HL-60 (cell line): ENCODE measurements around the gene ZEB1.
"Not testable (repeated sequence)": the region's sequence is repeated elsewhere in the genome, so short reads cannot be mapped to it uniquely, and the experiment has no call there.

ENCODE experiments used
- DNase-seq, 2 experiments: peaks; one replicate each; pipeline ENCODE4 v3.0.0-alpha.2; 2010 to 2020; ENCODE audit warnings: low read depth in 1 of 2, low spot score in 1 of 2
- H3K27ac ChIP-seq: fragments of 250-450 bp; sonication (Bioruptor Pico); replicated peaks from 2 replicates; pipeline ENCODE4 v1.5.1; 2020; ENCODE audit warnings: mild to moderate bottlenecking, moderate library complexity
- H3K27me3 ChIP-seq: fragments of 250-450 bp; sonication (Bioruptor Pico); 2 replicates; pipeline ENCODE4 v1.5.1; 2021; ENCODE audit warnings: mild to moderate bottlenecking, moderate library complexity; ENCODE audit not compliant: insufficient read depth, poor library complexity, severe bottlenecking
- H3K4me3 ChIP-seq: replicated peaks from 2 replicates; pipeline ENCODE4 v1.5.1; 2011; ENCODE audit warnings: mild to moderate bottlenecking, control low read depth, low read length; ENCODE audit not compliant: insufficient read depth
- GABPA ChIP-seq: IDR thresholded peaks from 2 replicates; pipeline ENCODE4 v1.6.1; 2012; ENCODE audit warnings: low read depth
- POLR2AphosphoS5 ChIP-seq: IDR thresholded peaks from 2 replicates; pipeline ENCODE4 v1.6.1; 2012; ENCODE audit warnings: low read depth
- SPI1 ChIP-seq: IDR thresholded peaks from 2 replicates; pipeline ENCODE4 v1.6.1; 2012; ENCODE audit warnings: low read depth, mild to moderate bottlenecking, borderline replicate concordance
- TF ChIP-seq, protein P1 (sequence below): IDR thresholded peaks from one replicate; pipeline ENCODE4 v1.5.1; 2011; ENCODE audit warnings: low read length, control low read depth, inconsistent platforms; ENCODE audit not compliant: insufficient read depth
- TF ChIP-seq, protein P2 (sequence below): IDR thresholded peaks from 2 replicates; pipeline ENCODE4 v1.6.1; 2012; ENCODE audit warnings: low read depth; ENCODE audit not compliant: insufficient replicate concordance

Gene ZEB1

DNA sequence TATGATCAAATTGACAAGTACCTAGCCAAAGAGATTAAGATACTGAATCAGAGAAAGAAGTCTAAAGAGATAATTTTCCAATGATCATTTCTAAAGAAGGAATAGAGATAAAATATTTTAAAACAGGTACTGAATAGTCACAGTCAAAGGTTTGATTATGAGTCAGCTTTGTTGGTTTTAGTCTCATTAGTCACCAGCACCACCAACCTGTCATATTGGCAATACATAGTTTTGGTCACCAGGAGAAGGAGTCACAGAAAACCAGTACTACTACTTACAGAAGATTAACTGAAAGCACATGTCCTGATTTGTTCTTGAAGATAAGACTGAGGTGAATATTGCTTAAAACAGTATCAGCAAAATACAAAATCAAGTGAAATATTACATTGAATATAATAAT lies 34.6 kb downstream of the ZEB1 start:
- DNase-seq = peak; percentile 1 to 18
- TF ChIP-seq, protein P1, sequence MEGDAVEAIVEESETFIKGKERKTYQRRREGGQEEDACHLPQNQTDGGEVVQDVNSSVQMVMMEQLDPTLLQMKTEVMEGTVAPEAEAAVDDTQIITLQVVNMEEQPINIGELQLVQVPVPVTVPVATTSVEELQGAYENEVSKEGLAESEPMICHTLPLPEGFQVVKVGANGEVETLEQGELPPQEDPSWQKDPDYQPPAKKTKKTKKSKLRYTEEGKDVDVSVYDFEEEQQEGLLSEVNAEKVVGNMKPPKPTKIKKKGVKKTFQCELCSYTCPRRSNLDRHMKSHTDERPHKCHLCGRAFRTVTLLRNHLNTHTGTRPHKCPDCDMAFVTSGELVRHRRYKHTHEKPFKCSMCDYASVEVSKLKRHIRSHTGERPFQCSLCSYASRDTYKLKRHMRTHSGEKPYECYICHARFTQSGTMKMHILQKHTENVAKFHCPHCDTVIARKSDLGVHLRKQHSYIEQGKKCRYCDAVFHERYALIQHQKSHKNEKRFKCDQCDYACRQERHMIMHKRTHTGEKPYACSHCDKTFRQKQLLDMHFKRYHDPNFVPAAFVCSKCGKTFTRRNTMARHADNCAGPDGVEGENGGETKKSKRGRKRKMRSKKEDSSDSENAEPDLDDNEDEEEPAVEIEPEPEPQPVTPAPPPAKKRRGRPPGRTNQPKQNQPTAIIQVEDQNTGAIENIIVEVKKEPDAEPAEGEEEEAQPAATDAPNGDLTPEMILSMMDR = no peak
- TF ChIP-seq POLR2AphosphoS5 (no peak), GABPA (no peak), SPI1 (no peak)
- TF ChIP-seq, protein P2, sequence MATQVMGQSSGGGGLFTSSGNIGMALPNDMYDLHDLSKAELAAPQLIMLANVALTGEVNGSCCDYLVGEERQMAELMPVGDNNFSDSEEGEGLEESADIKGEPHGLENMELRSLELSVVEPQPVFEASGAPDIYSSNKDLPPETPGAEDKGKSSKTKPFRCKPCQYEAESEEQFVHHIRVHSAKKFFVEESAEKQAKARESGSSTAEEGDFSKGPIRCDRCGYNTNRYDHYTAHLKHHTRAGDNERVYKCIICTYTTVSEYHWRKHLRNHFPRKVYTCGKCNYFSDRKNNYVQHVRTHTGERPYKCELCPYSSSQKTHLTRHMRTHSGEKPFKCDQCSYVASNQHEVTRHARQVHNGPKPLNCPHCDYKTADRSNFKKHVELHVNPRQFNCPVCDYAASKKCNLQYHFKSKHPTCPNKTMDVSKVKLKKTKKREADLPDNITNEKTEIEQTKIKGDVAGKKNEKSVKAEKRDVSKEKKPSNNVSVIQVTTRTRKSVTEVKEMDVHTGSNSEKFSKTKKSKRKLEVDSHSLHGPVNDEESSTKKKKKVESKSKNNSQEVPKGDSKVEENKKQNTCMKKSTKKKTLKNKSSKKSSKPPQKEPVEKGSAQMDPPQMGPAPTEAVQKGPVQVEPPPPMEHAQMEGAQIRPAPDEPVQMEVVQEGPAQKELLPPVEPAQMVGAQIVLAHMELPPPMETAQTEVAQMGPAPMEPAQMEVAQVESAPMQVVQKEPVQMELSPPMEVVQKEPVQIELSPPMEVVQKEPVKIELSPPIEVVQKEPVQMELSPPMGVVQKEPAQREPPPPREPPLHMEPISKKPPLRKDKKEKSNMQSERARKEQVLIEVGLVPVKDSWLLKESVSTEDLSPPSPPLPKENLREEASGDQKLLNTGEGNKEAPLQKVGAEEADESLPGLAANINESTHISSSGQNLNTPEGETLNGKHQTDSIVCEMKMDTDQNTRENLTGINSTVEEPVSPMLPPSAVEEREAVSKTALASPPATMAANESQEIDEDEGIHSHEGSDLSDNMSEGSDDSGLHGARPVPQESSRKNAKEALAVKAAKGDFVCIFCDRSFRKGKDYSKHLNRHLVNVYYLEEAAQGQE = no peak
- H3K27ac ChIP-seq = no peak overlapping the region
- H3K4me3 ChIP-seq = no peak overlapping the region
- no peaks in the 10 kb centered on the region for H3K27me3 ChIP-seq

DNA sequence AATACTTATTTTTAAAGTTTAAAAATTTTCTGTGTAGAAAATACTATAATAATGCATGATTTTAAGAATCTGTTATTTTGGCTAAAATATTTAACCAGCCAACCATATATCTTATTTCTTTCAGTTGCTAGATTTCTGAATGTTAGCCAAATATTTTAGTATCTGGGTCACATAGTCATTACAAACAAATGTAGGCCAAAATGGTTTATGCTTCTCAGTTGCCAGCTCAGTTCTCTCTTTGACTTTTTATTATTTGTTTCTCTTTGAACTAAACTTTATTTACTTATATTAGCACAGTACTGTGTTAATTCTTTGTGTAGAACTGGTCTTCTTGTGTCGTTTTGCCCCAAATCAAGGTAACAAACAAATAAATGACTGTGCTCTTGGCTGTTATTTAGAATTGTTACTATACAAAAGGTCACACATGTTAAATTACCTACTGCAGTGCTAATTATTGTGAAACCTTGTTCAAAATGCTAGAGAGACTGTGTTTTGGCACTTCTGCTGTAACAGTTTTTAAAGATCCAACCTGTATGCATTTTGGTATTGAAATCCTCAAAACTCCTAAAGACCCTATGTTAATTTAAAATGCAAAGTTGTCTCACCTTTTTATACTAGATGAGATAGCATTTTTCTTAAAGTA lies 39.8 kb downstream of the ZEB1 start:
- Histone ChIP-seq H3K27ac (no peak overlapping the region), H3K27me3 (no peaks in the 10 kb centered on the region), H3K4me3 (no peak overlapping the region)
- DNase-seq = no peak
- TF ChIP-seq, protein P2 = no peak
- TF ChIP-seq SPI1 (no peak), POLR2AphosphoS5 (no peak), GABPA (no peak)
- TF ChIP-seq, protein P1 = no peak

DNA sequence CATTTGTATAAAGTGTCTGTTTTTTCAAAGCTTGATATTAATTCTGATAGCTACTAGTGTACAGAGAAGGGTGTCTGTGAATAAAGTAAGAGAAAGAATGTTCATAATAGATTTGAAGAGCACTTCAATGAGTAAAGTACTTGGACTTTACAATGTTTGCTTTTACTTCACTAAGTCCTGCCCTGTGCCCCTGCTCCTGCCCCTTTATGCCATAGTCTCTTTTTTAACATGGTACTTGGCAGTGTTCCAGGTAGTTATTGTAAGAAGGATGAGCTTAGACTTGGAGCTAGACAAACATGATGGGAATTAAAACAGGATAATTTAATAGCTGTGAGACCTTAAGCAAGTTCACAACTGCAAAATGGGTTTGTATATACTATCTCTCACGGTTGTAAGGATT lies 41.0 kb downstream of the ZEB1 start:
- TF ChIP-seq, protein P2 = no peak
- no peak for TF ChIP-seq POLR2AphosphoS5
- no peak for TF ChIP-seq GABPA
- no peak for TF ChIP-seq SPI1
- TF ChIP-seq, protein P1 = no peak

DNA sequence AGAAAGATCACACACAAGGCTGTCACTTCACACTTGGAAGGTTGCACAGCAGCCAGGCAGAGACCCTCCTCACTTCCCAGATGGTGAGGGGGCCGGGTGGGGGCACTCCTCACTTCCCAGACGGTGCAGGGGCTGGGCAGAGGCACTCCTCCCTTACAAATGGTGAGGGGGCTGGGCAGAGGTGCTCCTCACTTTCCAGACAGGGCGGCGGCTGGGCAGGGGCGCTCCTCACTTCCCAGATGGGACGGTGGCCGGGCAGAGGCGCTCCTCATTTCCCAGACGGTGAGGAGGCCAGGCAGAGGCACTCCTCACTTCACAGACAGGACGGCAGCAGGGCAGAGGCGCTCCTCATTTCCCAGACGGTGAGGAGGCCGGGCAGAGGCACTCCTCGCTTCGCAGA lies 42.5 kb downstream of the ZEB1 start:
- not testable (repeated sequence) for H3K27me3 ChIP-seq, H3K27ac ChIP-seq, H3K4me3 ChIP-seq, DNase-seq

More for the DNA sequence above, 41.0 kb downstream of the ZEB1 start:
- Histone ChIP-seq H3K27me3 (no peaks in the 10 kb centered on the region), H3K4me3 (no peak overlapping the region), H3K27ac (no peak overlapping the region)
- no peak for DNase-seq
